ENCODE measurements around the gene SPEN.

SPEN gene

GRCh38 chr1:15934211-15935055 is 86.9 kb downstream of the SPEN start:
- peaks cover 99% of the 10 kb centered on the region for H3K36me3 ChIP-seq (ENCODE audit: insufficient read depth, low read length)
- H3K4me1 ChIP-seq (ENCODE audit: insufficient read depth, low read length, severe bottlenecking): peaks cover 9% of the 10 kb centered on the region
- H4K20me1 ChIP-seq (ENCODE audit: insufficient read depth, low read length): no peaks in the 10 kb centered on the region
- no peak overlapping the region for H3K4me2 ChIP-seq (ENCODE audit: low read length)
- H3K9ac ChIP-seq (ENCODE audit: low read length): no peak overlapping the region
- H3K27me3 ChIP-seq (ENCODE audit: insufficient read depth, low read length): no peaks in the 10 kb centered on the region
- H3K9me2 ChIP-seq (ENCODE audit: low read depth, low read length): no peaks in the 10 kb centered on the region
- no peaks in the 10 kb centered on the region for H3F3A ChIP-seq (ENCODE audit: insufficient read depth, low read length)
- H3K9me3 ChIP-seq (ENCODE audit: low read length): no peaks in the 10 kb centered on the region
- no peak overlapping the region for H3K27ac ChIP-seq (ENCODE audit: low read depth, low read length, poor library complexity, severe bottlenecking)
- no peak overlapping the region for H3K4me3 ChIP-seq (ENCODE audit: low read depth, low read length, poor library complexity, severe bottlenecking)
- TF ChIP-seq EZH2 (IDR thresholded peaks at IDR 0.05; ENCODE audit: borderline replicate concordance, low read length): no peak
- TF ChIP-seq, protein P1, sequence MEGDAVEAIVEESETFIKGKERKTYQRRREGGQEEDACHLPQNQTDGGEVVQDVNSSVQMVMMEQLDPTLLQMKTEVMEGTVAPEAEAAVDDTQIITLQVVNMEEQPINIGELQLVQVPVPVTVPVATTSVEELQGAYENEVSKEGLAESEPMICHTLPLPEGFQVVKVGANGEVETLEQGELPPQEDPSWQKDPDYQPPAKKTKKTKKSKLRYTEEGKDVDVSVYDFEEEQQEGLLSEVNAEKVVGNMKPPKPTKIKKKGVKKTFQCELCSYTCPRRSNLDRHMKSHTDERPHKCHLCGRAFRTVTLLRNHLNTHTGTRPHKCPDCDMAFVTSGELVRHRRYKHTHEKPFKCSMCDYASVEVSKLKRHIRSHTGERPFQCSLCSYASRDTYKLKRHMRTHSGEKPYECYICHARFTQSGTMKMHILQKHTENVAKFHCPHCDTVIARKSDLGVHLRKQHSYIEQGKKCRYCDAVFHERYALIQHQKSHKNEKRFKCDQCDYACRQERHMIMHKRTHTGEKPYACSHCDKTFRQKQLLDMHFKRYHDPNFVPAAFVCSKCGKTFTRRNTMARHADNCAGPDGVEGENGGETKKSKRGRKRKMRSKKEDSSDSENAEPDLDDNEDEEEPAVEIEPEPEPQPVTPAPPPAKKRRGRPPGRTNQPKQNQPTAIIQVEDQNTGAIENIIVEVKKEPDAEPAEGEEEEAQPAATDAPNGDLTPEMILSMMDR (IDR thresholded peaks at IDR 0.05; ENCODE audit: low read length): no peak
- no peak overlapping the region for H2AFZ ChIP-seq (ENCODE audit: low read length)
- no peaks in the 10 kb centered on the region for H3K79me2 ChIP-seq (ENCODE audit: insufficient read depth, low read length)

DNA sequence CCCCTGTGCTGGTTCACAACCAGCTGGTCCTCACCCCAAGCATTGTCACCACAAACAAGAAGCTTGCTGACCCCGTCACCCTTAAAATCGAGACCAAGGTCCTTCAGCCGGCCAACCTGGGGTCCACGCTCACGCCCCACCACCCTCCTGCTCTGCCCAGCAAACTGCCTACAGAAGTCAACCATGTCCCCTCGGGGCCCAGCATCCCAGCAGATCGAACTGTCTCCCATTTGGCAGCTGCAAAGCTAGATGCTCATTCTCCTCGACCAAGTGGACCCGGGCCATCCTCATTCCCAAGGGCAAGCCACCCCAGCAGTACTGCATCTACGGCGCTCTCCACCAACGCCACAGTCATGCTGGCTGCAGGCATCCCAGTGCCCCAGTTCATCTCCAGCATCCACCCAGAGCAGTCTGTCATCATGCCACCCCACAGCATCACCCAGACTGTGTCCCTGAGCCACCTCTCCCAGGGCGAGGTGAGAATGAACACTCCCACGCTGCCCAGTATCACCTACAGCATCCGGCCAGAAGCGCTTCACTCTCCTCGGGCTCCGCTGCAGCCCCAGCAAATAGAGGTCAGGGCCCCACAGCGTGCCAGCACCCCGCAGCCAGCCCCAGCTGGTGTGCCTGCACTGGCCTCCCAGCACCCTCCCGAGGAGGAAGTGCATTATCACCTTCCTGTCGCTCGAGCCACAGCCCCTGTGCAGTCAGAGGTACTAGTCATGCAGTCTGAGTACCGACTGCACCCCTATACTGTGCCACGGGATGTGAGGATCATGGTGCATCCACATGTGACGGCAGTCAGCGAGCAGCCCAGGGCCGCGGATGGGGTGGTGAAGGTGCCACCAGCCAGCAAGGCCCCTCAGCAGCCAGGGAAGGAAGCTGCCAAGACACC is 87.8 kb downstream of the SPEN start:
- Histone ChIP-seq H4K20me1 (ENCODE audit: insufficient read depth, low read length) (no peaks in the 10 kb centered on the region), H3K4me1 (ENCODE audit: insufficient read depth, low read length, severe bottlenecking) (peaks cover 9% of the 10 kb centered on the region), H3K9ac (ENCODE audit: low read length) (no peak overlapping the region), H3K27ac (ENCODE audit: low read depth, low read length, poor library complexity, severe bottlenecking) (no peak overlapping the region), H3K9me2 (ENCODE audit: low read depth, low read length) (no peaks in the 10 kb centered on the region), H3K4me2 (ENCODE audit: low read length) (no peak overlapping the region), H2AFZ (ENCODE audit: low read length) (no peak overlapping the region), H3K79me2 (ENCODE audit: insufficient read depth, low read length) (no peaks in the 10 kb centered on the region), H3K9me3 (ENCODE audit: low read length) (no peaks in the 10 kb centered on the region), H3K27me3 (ENCODE audit: insufficient read depth, low read length) (no peaks in the 10 kb centered on the region), H3F3A (ENCODE audit: insufficient read depth, low read length) (no peaks in the 10 kb centered on the region), H3K36me3 (ENCODE audit: insufficient read depth, low read length) (peaks cover 97% of the 10 kb centered on the region), H3K4me3 (ENCODE audit: low read depth, low read length, poor library complexity, severe bottlenecking) (no peak overlapping the region)
- TF ChIP-seq EZH2 (IDR thresholded peaks at IDR 0.05; ENCODE audit: borderline replicate concordance, low read length): no peak
- TF ChIP-seq, protein P1 (IDR thresholded peaks at IDR 0.05; ENCODE audit: low read length): no peak

DNA sequence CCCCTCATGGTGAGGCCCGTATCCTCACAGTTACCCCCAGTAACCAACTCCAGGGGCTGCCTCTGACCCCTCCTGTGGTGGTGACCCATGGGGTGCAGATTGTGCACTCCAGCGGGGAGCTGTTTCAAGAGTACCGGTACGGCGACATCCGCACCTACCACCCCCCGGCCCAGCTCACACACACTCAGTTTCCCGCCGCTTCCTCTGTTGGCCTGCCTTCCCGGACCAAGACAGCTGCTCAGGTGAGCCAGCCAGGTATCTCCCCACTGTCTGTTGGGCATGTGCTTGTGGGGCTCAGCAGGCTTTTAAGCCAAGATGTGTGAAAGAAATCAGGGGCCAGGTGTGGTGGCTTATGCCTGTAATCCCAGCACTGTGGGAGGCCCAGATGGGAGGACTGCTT is 88.5 kb downstream of the SPEN start:
- no peaks in the 10 kb centered on the region for H3K27me3 ChIP-seq (ENCODE audit: insufficient read depth, low read length)
- H3K9me3 ChIP-seq (ENCODE audit: low read length): no peaks in the 10 kb centered on the region
- no peak overlapping the region for H3K27ac ChIP-seq (ENCODE audit: low read depth, low read length, poor library complexity, severe bottlenecking)
- TF ChIP-seq, protein P1 (IDR thresholded peaks at IDR 0.05; ENCODE audit: low read length): no peak
- no peak for TF ChIP-seq EZH2 (IDR thresholded peaks at IDR 0.05; ENCODE audit: borderline replicate concordance, low read length)
- H3K9me2 ChIP-seq (ENCODE audit: low read depth, low read length): no peaks in the 10 kb centered on the region
- H3K4me1 ChIP-seq (ENCODE audit: insufficient read depth, low read length, severe bottlenecking): peaks cover 9% of the 10 kb centered on the region
- peaks cover 97% of the 10 kb centered on the region for H3K36me3 ChIP-seq (ENCODE audit: insufficient read depth, low read length)
- no peaks in the 10 kb centered on the region for H3K79me2 ChIP-seq (ENCODE audit: insufficient read depth, low read length)
- H3F3A ChIP-seq (ENCODE audit: insufficient read depth, low read length): no peaks in the 10 kb centered on the region
- H3K4me3 ChIP-seq (ENCODE audit: low read depth, low read length, poor library complexity, severe bottlenecking): no peak overlapping the region
- H3K9ac ChIP-seq (ENCODE audit: low read length): no peak overlapping the region
- no peaks in the 10 kb centered on the region for H4K20me1 ChIP-seq (ENCODE audit: insufficient read depth, low read length)
- no peak overlapping the region for H2AFZ ChIP-seq (ENCODE audit: low read length)
- no peak overlapping the region for H3K4me2 ChIP-seq (ENCODE audit: low read length)
